ENCODE results near the gene OTUB2. TPM values are rescaled to one million over a fixed set of nuclear protein-coding genes. Genes with fewer than 3 reads are reported as not detected.

OTUB2 gene
- total RNA-seq, 4 donors from 2014 or later = 2.1 to 10.3 (median 7.4) TPM

DNA sequence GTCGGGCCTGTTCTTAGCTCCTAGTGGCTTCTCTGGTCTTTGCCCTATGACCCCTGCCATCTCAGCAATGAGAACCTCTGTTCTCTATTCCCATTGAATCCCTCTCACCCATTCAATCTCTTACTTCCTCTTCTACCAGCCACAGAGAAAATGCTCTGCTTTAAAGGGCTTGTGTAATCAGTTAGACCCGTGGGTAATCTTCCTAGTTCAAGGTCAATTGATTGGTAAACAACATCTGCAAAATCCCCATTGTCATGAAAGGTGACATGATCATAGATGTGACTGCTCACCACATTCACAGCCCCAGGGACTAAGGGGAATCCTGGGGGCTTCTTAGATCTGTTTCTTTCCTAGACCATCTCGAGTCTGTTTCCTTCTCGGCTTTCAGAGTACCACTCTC lies 36.2 kb upstream of the OTUB2 start:
- TF ChIP-seq POLR2A (IDR thresholded peaks at IDR 0.05) = no peak
- TF ChIP-seq, protein P1, sequence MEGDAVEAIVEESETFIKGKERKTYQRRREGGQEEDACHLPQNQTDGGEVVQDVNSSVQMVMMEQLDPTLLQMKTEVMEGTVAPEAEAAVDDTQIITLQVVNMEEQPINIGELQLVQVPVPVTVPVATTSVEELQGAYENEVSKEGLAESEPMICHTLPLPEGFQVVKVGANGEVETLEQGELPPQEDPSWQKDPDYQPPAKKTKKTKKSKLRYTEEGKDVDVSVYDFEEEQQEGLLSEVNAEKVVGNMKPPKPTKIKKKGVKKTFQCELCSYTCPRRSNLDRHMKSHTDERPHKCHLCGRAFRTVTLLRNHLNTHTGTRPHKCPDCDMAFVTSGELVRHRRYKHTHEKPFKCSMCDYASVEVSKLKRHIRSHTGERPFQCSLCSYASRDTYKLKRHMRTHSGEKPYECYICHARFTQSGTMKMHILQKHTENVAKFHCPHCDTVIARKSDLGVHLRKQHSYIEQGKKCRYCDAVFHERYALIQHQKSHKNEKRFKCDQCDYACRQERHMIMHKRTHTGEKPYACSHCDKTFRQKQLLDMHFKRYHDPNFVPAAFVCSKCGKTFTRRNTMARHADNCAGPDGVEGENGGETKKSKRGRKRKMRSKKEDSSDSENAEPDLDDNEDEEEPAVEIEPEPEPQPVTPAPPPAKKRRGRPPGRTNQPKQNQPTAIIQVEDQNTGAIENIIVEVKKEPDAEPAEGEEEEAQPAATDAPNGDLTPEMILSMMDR (IDR thresholded peaks at IDR 0.05) = no peak
- Histone ChIP-seq H3K36me3 (no peaks in the 10 kb centered on the region), H3K27me3 (peaks cover 0 to 4% (median 0%) of the 10 kb centered on the region in 4 donors), H3K4me1 (peaks cover 0 to 20% (median 14%) of the 10 kb centered on the region in 3 donors), H3K4me3 (no peak overlapping the region), H3K9me3 (no peaks in the 10 kb centered on the region), H3K27ac (no peak overlapping the region)
- intact Hi-C loops (cut with DNase I) = no loop called here
- DNase-seq = no peak
- WGBS, 2 donors = 58 to 73% methylated on average over 4 of the region's 4 CpGs

DNA sequence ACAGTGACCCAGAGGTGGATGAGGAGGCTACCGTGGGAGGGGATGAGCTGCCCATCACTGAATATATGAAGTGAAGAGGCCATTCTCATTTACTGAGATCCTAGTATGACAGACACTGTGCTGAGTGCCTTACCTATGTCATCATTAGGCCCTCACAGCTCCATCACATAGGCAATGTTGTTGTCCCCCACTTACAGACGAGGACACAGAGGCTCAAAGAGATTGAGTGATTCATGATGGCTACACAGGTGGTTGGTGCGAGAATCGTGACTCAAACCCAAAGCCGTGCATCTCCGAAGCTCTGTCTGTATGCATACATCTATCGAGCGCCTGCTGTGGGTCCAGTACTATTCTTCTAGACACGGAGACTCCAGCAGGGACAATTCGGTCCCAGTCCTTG lies 34.9 kb upstream of the OTUB2 start:
- H3K27me3 ChIP-seq = peaks cover 0 to 13% (median 0%) of the 10 kb centered on the region in 4 donors
- no peaks in the 10 kb centered on the region for H3K36me3 ChIP-seq
- H3K27ac ChIP-seq = no peak overlapping the region
- WGBS, 2 donors = 86 to 87% methylated on average over 7 to 10 of the region's 10 CpGs
- no peak for TF ChIP-seq POLR2A (IDR thresholded peaks at IDR 0.05)
- TF ChIP-seq, protein P1 (IDR thresholded peaks at IDR 0.05) = no peak
- intact Hi-C loops (cut with DNase I) = no loop called here
- H3K4me3 ChIP-seq = no peak overlapping the region
- no peaks in the 10 kb centered on the region for H3K9me3 ChIP-seq
- DNase-seq = no peak
- H3K4me1 ChIP-seq = peaks cover 0 to 28% (median 24%) of the 10 kb centered on the region in 3 donors

GRCh38 chr14:93991649-93992048 lies 34.5 kb upstream of the OTUB2 start:
- 87 to 92% methylated on average over 4 of the region's 4 CpGs for WGBS, 2 donors
- no peaks in the 10 kb centered on the region for H3K9me3 ChIP-seq
- no peaks in the 10 kb centered on the region for H3K36me3 ChIP-seq
- H3K27me3 ChIP-seq = peaks cover 0 to 17% (median 0%) of the 10 kb centered on the region in 4 donors
- DNase-seq = no peak
- intact Hi-C loops (cut with DNase I) = no loop called here
- no peak overlapping the region for H3K4me3 ChIP-seq
- H3K4me1 ChIP-seq = peaks cover 0 to 31% (median 24%) of the 10 kb centered on the region in 3 donors
- H3K27ac ChIP-seq = no peak overlapping the region
- no peak for TF ChIP-seq POLR2A (IDR thresholded peaks at IDR 0.05)
- TF ChIP-seq, protein P1 (IDR thresholded peaks at IDR 0.05) = no peak

DNA sequence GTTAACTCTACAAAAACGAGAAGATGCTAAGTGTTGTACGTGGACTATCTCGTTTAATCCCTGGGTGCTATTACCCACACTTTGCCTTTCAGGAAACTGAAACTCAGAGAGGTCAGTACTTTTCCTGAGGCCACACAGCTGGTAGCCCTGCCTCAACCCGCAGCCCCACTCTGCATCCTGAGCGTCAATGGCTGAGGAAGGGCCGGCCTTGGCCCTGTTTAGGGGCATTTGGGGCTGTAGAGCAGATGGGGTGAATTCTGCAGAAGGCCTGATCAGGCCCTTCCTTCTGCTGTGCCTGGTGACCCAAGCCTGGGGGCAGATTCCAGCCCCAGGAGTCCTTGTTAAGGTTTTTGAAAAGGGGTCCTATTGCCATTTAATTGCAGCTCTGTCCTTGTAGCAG lies 32.8 kb upstream of the OTUB2 start:
- 81 to 94% methylated on average over 3 to 5 of the region's 6 CpGs for WGBS, 2 donors
- Histone ChIP-seq H3K4me1 (peaks cover 0 to 22% (median 15%) of the 10 kb centered on the region in 3 donors), H3K4me3 (no peak overlapping the region), H3K27me3 (peaks cover 0 to 23% (median 0%) of the 10 kb centered on the region in 4 donors), H3K27ac (peak overlapping the region in 1 of 4 donors; percentile 9), H3K9me3 (no peaks in the 10 kb centered on the region), H3K36me3 (no peaks in the 10 kb centered on the region)
- no peak for DNase-seq
- intact Hi-C loops (cut with DNase I) = no loop called here
- TF ChIP-seq POLR2A (IDR thresholded peaks at IDR 0.05) = no peak
- TF ChIP-seq, protein P1 (IDR thresholded peaks at IDR 0.05) = no peak

DNA sequence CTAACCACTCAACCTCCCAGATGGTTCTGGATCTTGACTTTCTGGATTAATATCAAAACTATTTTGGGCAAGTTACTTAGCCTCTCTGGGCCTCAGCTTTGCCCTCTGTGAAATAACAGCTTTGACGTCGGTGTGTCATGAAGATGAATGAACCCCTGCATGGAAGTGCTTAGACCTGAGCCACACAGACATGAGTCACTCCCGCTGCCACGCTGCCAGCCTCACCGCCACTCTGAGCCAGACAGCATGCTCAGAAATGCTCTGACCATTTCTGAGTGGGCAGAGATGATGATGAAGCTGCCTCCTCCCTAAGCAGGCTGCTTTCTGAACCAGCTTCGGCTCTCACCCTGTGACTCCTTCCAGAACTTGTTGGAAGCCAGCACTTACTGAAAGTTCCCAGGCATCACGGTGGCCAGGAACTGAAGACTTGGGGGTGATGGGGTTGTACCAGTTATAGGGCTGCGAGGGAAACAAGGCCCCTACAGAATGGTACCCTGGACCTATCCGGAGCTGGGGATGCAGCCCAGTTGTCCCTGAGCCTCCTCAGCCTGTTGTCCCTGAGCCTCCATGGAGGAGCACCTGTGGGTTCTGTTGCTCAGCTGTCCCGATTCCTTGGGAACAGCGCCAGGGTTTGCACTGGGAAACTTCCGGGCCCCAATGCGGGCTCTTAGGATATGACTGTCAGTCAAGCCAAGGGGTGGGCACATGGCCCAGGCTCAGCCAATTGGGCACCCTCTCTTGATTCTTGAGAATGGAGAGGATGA lies 31.0 kb upstream of the OTUB2 start:
- Histone ChIP-seq H3K27ac (peak overlapping the region in 3 of 4 donors; percentile 12 to 74 (median 68)), H3K27me3 (peaks cover 0 to 23% (median 0%) of the 10 kb centered on the region in 4 donors), H3K9me3 (no peaks in the 10 kb centered on the region), H3K4me3 (peak overlapping the region in 1 of 4 donors; percentile 16), H3K36me3 (no peaks in the 10 kb centered on the region), H3K4me1 (peaks cover 0 to 22% (median 15%) of the 10 kb centered on the region in 3 donors)
- no peak for DNase-seq
- intact Hi-C loops (cut with DNase I) = no loop called here
- WGBS, 2 donors = 42 to 45% methylated on average over 5 of the region's 13 CpGs
- TF ChIP-seq, protein P1 (IDR thresholded peaks at IDR 0.05) = no peak
- no peak for TF ChIP-seq POLR2A (IDR thresholded peaks at IDR 0.05)

All from esophagus squamous epithelium (tissue), 5 donors.